Measurements from ENCODE around the gene CLCN3. TPM values are rescaled to one million over a fixed set of nuclear protein-coding genes. Genes with fewer than 3 reads are reported as not detected.
"Not testable (repeated sequence)": the region's sequence is repeated elsewhere in the genome, so short reads cannot be mapped to it uniquely, and the experiment has no call there.

The CLCN3 gene
- total RNA-seq, 1 donor from 2014 or later: 45.0 TPM

DNA sequence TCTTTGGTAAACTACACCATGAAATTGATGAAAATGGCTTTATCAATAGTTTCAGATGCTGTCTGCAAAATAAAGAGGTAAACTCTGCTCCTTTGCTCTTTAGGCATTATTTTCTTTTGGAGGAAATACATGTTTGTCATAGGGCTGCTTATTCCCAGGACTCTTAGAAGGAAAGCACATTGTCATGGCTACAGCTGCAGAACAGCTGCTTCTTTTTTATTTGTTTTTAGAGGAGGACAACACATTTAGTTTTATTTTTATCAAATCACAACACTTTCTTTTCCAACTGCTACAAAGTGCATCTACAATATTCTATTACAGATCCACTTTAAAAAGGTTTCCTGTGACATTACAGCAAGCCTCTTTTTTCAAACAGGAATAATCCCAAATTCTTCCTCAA lies 150.0 kb downstream of the CLCN3 start:
- Histone ChIP-seq H3K27me3 (ENCODE audit: control insufficient read depth, insufficient read depth, low read length) (peaks cover 2% of the 10 kb centered on the region), H3K36me3 (ENCODE audit: control insufficient read depth, insufficient read depth, low read length) (no peaks in the 10 kb centered on the region), H3K4me3 (ENCODE audit: low read depth, low read length) (no peak overlapping the region)
- TF ChIP-seq CTCF (IDR thresholded peaks at IDR 0.05; ENCODE audit: insufficient read depth, low read length, severe bottlenecking): no peak
- FAIRE-seq (no peak), DNase-seq (ENCODE audit: low read depth) (no peak)

- FAIRE-seq; H3K36me3 ChIP-seq (ENCODE audit: control insufficient read depth, insufficient read depth, low read length); DNase-seq (ENCODE audit: low read depth); H3K27me3 ChIP-seq (ENCODE audit: control insufficient read depth, insufficient read depth, low read length); H3K4me3 ChIP-seq (ENCODE audit: low read depth, low read length): not testable (repeated sequence)
Observed at GRCh38 chr4:169771556-169772080, 151.2 kb downstream of the CLCN3 start.

Other genes with a start within 250 kb of the CLCN3 start
- gene NEK1, start 8.0 kb upstream of the CLCN3 start, total RNA-seq: 6.1 and 7.3 TPM in 2 replicates
- gene HPF1, start 137.4 kb downstream of the CLCN3 start, total RNA-seq: 9.9 and 14.2 TPM in 2 replicates